Muscle layer of colon (tissue), 2 donors: ENCODE measurements around the gene AMHR2.
"Not testable (repeated sequence)": the region's sequence is repeated elsewhere in the genome, so short reads cannot be mapped to it uniquely, and the experiment has no call there.

Source experiments
- H3K27ac ChIP-seq: one replicate; pipeline ENCODE4 v1.7.0; 2013; ENCODE audit warnings: low read depth, mild to moderate bottlenecking, low read length, moderate library complexity
- H3K27me3 ChIP-seq, 2 donors: one replicate each; pipeline ENCODE4 v1.7.0; 2013; ENCODE audit warnings: low read length in 2 of 2, mild to moderate bottlenecking in 2 of 2; ENCODE audit not compliant: insufficient read depth in 2 of 2, control insufficient read depth in 1 of 2
- H3K36me3 ChIP-seq: one replicate; pipeline ENCODE4 v1.7.0; 2013; ENCODE audit warnings: mild to moderate bottlenecking, low read length; ENCODE audit not compliant: insufficient read depth
- H3K4me1 ChIP-seq: one replicate; pipeline ENCODE4 v1.7.0; 2013; ENCODE audit warnings: mild to moderate bottlenecking, low read length; ENCODE audit not compliant: insufficient read depth
- H3K4me3 ChIP-seq, 2 donors: one replicate each; pipeline ENCODE4 v1.7.0; 2013; ENCODE audit warnings: low read length in 2 of 2, low read depth in 1 of 2, mild to moderate bottlenecking in 1 of 2, moderate library complexity in 1 of 2
- H3K9ac ChIP-seq: one replicate; pipeline ENCODE4 v1.7.0; 2013; ENCODE audit warnings: low read length
- H3K9me3 ChIP-seq: one replicate; pipeline ENCODE4 v1.7.0; 2013; ENCODE audit warnings: mild to moderate bottlenecking, low read length
- donor health status: abdominal sarcoma.
- donor health status: Adenocarcinoma of cecum.

AMHR2 gene

GRCh38 chr12:53417291-53417816 is 6.3 kb upstream of the AMHR2 start:
- H3K9ac ChIP-seq, H3K27me3 ChIP-seq, H3K4me3 ChIP-seq, H3K36me3 ChIP-seq, H3K27ac ChIP-seq, H3K9me3 ChIP-seq: not testable (repeated sequence)
- H3K4me1 ChIP-seq, result peaks cover 34% of the 10 kb centered on the region

GRCh38 chr12:53418221-53418620 is 5.4 kb upstream of the AMHR2 start:
- no peak overlapping the region for H3K27ac ChIP-seq
- no peaks in the 10 kb centered on the region for H3K9me3 ChIP-seq
- no peaks in the 10 kb centered on the region for H3K27me3 ChIP-seq
- peaks cover 26% of the 10 kb centered on the region for H3K4me1 ChIP-seq
- no peak overlapping the region for H3K9ac ChIP-seq
- no peak overlapping the region for H3K4me3 ChIP-seq
- no peaks in the 10 kb centered on the region for H3K36me3 ChIP-seq

GRCh38 chr12:53419756-53420155 is 3.9 kb upstream of the AMHR2 start:
- H3K36me3 ChIP-seq, result no peaks in the 10 kb centered on the region
- H3K27me3 ChIP-seq, result no peaks in the 10 kb centered on the region
- H3K9ac ChIP-seq, result no peak overlapping the region
- H3K9me3 ChIP-seq, result no peaks in the 10 kb centered on the region
- H3K27ac ChIP-seq, result no peak overlapping the region
- H3K4me3 ChIP-seq, result no peak overlapping the region
- H3K4me1 ChIP-seq, result peaks cover 13% of the 10 kb centered on the region

- not testable (repeated sequence) for H3K4me3 ChIP-seq, H3K27me3 ChIP-seq, H3K9ac ChIP-seq, H3K4me1 ChIP-seq, H3K36me3 ChIP-seq, H3K27ac ChIP-seq, H3K9me3 ChIP-seq
These were observed 1.4 kb upstream of the AMHR2 start for GRCh38 chr12:53422247-53422646.

GRCh38 chr12:53424626-53425514 is 1.2 kb downstream of the AMHR2 start:
- Histone ChIP-seq H3K27ac (no peak overlapping the region), H3K4me3 (no peak overlapping the region), H3K36me3 (no peaks in the 10 kb centered on the region), H3K9me3 (no peaks in the 10 kb centered on the region), H3K9ac (no peak overlapping the region), H3K4me1 (no peaks in the 10 kb centered on the region), H3K27me3 (no peaks in the 10 kb centered on the region)

GRCh38 chr12:53425515-53426150 is 2.0 kb downstream of the AMHR2 start:
- Histone ChIP-seq H3K27me3 (no peaks in the 10 kb centered on the region), H3K27ac (no peak overlapping the region), H3K9ac (no peak overlapping the region), H3K4me3 (no peak overlapping the region), H3K36me3 (no peaks in the 10 kb centered on the region), H3K9me3 (no peaks in the 10 kb centered on the region), H3K4me1 (no peaks in the 10 kb centered on the region)

- Histone ChIP-seq H3K4me3 (no peak overlapping the region), H3K9ac (peak overlapping the region; percentile 40), H3K27me3 (no peaks in the 10 kb centered on the region), H3K9me3 (no peaks in the 10 kb centered on the region), H3K27ac (no peak overlapping the region), H3K36me3 (no peaks in the 10 kb centered on the region), H3K4me1 (no peaks in the 10 kb centered on the region)
These were observed 4.4 kb downstream of the AMHR2 start for GRCh38 chr12:53427905-53428594.

GRCh38 chr12:53428741-53429140 is 5.1 kb downstream of the AMHR2 start:
- Histone ChIP-seq H3K27me3 (no peaks in the 10 kb centered on the region), H3K27ac (no peak overlapping the region), H3K4me1 (no peaks in the 10 kb centered on the region), H3K36me3 (no peaks in the 10 kb centered on the region), H3K9me3 (no peaks in the 10 kb centered on the region), H3K9ac (peak overlapping the region; percentile 40), H3K4me3 (no peak overlapping the region)

- no peak overlapping the region for H3K9ac ChIP-seq
- H3K4me3 ChIP-seq, result no peak overlapping the region
- H3K4me1 ChIP-seq, result no peaks in the 10 kb centered on the region
- H3K27me3 ChIP-seq, result no peaks in the 10 kb centered on the region
- no peaks in the 10 kb centered on the region for H3K9me3 ChIP-seq
- no peaks in the 10 kb centered on the region for H3K36me3 ChIP-seq
- no peak overlapping the region for H3K27ac ChIP-seq
These were observed 6.5 kb downstream of the AMHR2 start for GRCh38 chr12:53430116-53430515.

- H3K9me3 ChIP-seq, result no peaks in the 10 kb centered on the region
These were observed 7.5 kb downstream of the AMHR2 start for GRCh38 chr12:53431187-53431586.

GRCh38 chr12:53435326-53435725 is 11.7 kb downstream of the AMHR2 start:
- not testable (repeated sequence) for H3K4me3 ChIP-seq, H3K27me3 ChIP-seq, H3K9me3 ChIP-seq, H3K9ac ChIP-seq, H3K4me1 ChIP-seq, H3K27ac ChIP-seq, H3K36me3 ChIP-seq

More at GRCh38 chr12:53431187-53431586, 7.5 kb downstream of the AMHR2 start:
- Histone ChIP-seq H3K4me1 (no peaks in the 10 kb centered on the region), H3K36me3 (no peaks in the 10 kb centered on the region), H3K4me3 (no peak overlapping the region), H3K27me3 (no peaks in the 10 kb centered on the region), H3K9ac (no peak overlapping the region), H3K27ac (no peak overlapping the region)
